Activated T-cell treated with anti-CD3 and anti-CD28 coated beads for 48 hours (primary cell): Measurements from ENCODE around the gene ENHO.
A peak's percentile ranks its signal among the peaks of the same experiment; 100 is the strongest.
"Not testable (repeated sequence)": the region's sequence is repeated elsewhere in the genome, so short reads cannot be mapped to it uniquely, and the experiment has no call there.

Experiments
- DNase-seq: peaks from one replicate; pipeline ENCODE4 v3.0.0-alpha.2; 2020; ENCODE audit warnings: low read depth

The ENHO gene

DNA sequence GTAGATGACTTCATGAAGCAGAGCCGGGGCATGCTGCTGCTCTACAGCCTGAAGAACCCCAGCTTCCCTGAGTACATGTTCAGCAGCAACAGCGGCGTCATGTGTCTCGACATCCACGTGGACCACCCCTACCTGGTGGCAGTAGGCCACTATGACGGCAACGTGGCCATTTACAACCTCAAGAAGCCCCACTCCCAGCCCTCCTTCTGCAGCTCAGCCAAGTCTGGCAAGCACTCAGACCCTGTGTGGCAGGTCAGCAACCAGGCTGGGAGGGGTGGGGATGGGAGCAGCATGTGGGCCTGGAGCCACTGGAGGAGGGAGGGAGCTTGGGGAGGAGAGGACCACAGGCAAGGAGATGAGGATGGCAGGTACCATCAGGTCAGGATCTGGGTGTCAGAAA, 16.2 kb downstream of the ENHO start:
- DNase-seq: no peak

DNA sequence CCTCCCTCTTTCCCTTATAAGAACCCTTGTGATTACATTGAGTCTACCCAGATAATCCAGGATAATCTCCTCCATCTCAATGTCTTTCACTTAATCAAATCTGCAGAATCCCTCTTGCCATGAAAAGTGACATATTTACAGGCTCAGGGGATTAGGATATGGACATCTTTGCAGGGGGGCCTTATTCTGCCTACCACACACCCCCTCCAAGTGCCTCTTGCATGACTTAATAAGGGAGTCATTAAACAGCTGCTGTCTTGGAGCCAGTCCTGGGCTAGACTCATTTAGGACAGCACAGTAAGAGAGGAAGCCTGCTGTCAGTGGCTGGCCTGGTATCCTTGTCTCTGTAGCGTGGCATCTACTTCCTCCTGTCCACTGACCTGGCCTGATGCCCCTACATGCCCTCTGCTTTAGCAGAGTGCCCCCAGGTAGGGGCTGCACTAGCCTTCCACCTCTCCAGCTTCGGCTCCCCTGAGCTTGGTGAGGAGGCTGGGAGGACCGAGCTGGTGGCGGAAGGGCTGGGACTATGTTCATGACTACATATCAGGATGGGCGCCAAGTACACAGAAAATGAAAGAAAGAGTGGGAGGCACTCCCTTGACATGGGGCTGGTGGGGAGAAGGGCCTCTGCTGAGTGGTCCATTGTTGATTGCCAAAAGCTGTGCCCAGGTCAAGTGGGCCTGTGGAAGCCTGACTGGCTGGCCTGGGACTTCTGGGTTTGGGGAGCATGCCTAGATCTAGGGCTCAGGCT, 17.2 kb downstream of the ENHO start:
- no peak for DNase-seq

DNA sequence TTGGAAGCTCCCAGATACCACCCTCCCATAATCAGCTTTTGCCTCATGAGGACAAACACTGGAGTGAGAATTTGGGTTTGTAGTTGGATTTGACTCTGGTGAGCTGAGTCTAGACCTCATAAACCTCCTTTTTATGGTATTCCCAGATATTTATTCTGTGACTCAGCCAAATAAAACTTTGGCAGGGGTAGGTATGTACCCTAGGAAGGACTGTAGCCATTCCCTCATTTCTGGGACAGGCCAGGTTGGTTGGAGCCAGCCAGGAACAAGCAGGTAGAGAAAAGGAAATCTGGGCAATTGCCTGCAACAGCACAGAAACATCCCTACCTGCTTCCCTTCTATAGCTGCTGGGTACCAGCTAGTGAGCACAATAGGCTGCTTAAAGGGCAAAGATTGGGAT, 19.4 kb downstream of the ENHO start:
- DNase-seq: no peak

DNA sequence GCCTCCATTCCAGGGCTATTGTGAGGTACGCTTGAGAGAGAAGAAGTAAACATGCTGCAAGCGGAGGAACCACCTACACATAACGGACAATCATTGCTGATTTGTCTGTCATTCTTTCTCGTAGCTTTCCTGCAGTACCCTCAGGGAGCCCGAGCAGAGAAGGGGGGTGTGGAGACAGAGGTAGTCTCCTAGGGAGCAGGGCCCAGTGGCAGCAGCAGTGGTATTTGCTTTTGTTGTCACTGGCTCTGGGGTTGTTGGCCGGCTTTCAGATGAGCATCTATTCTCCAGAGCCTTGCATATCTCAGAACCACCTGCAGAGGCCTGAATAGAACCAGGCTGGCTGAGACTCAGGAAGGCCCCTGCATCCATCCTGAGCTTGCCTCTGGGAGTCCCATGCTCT, 19.9 kb downstream of the ENHO start:
- no peak for DNase-seq

DNA sequence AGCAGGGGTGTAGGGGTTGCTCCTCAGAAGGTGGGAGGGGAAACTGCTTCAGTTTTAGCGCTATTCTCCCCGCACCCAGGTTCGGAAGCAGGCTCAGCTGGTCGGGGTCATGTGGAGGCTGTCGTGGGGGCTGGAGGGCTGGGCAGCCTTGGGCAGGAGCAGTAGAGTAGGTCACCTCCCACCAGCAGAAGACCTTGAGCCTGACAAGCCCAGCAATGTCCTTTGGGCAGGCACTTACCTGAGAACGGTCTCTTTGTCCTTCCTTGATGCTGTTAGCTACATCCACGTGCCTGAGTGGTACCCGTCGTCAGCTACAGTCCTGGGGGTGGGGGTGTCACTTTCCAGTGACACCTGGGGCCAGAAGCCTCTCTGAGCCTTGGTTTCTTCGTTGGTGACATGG, 20.3 kb downstream of the ENHO start:
- DNase-seq: no peak

DNA sequence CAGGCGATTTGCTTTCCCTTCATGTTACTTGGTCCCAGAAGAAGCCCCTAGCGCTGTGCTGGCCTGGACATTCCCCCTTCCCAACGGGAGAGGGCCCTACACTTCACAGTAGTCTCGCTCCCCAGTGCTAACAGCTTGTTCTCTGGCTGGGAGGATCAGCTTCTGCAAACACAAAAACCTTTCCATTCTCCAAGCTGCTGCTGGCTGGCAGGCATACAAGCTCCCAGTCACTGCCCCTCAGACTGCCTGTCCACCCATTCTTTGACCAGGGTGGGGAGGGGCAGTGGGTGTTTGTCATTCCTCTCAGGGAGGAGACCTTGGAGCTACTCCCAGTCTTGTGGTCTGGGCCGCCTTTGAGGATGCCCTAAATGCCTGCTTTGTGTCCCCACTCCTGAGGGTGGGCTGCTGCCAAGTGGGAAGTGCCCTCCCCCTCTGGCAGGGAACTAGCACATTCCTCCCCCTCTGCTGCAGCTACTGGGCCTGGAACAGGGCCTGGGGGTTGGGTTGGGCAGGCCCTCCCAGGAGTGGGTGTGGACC, 20.8 kb downstream of the ENHO start:
- no peak for DNase-seq

DNA sequence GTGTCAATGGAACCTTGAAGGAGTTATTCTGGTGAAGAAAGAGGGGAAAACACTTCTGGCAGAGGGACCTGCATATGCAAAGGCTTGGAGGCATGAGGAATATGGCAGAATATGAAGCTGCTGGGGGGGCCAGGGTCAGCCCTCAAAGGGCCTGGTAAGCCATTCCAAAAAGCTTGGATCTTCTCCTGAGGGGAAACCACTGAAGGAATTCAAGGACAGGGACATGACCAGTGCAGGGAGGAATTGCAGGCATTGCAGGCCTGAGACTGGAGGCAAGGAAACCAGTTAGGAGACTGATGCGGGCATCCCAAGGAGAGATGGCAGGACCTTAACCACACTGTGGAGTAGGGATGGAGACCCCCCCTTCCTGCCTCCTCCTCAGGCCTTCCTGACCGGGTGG, 21.4 kb downstream of the ENHO start:
- no peak for DNase-seq

DNA sequence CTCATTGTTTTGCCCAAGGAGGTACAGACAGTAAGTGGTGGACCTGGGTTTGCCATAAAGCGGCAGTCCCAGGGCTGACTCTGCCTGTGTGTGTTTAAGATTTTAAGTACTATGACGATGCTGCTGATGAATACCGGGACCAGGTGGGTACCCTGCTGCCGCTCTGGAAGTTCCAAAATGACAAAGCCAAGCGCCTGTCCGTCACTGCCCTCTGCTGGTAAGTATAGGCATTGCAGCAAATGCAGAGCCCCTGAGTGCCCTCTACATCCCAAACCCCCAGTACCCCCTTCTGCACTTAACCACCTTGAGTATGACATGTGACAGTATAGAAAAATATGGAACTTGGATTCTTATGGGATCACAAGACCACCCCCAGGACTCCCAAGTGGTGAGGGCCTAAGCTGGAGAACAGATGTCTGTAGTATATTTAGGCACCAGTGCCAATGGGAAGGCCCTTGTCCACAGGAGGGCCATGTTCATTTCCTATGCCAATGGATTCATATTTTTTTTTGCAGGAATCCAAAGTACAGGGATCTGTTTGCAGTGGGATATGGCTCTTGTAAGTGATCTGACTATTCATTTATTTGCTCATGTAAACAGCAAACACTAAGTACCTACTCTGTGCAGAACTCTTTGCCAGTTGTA, 22.0 kb downstream of the ENHO start:
- peak; percentile 76 for DNase-seq

DNA sequence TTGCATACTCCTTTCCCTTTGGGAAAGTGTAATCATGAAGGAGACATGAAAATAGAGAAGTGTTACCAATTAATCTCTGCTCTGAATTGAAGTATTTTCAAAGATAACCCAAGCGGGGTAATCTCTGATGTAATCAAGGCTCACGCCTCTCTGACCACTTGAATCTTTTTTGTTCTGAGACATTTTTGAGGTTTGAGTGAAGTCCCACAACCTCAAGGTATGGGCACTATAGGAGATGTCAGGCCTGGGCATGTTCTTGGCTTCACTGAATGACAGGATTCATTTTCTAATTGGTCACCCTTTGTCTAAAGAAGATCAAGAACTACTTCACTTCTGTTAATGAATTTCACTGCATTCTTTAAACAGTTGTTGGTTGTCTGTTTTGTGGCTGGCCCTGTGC, 23.7 kb downstream of the ENHO start:
- DNase-seq: no peak

DNA sequence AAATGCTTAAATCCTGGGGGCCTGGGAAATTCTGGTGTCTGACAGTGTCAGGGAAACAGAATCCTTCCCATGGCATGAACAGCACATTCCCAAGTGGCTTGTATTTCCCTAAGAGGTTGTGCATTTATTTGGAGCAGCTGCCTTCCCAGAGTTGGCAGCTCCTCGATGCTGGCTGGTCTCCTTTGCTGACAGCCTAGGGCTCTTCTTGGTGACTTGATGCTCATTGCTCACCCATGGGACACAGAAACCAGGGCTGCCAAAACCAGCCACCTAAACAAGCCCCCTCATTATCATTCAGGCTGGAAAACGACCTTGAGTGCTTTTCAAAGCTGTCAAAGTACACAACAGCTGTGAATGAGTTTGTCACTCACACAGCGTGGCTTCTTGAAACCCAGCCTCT, 24.2 kb downstream of the ENHO start:
- no peak for DNase-seq

DNA sequence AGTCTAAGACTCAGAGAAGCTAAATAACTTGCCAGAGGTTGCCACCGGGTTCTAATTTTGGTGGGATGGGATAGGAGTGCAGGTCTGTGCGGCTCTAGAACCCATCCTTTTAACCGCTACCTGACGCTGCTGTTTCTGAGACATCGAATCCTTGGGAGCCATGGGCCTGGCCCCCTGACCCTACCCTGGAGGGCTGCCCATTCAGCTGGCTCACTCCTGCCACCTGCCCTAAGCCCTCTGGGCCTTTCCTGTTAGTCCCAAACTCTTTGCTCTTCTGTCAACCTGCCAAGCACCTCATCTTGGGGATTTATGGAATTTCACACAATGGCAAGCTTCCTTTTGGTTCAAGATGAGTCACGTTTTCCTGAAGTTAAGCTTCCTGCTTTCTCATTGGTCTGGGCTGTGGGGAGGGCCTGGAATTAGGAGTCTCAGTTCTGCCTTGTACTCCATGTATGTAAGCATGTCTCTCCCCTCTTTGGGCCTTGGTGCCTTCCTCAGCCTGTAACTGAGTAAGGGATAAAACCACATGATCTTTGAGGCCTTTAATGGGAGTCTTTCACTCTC, 26.6 kb downstream of the ENHO start:
- no peak for DNase-seq

DNA sequence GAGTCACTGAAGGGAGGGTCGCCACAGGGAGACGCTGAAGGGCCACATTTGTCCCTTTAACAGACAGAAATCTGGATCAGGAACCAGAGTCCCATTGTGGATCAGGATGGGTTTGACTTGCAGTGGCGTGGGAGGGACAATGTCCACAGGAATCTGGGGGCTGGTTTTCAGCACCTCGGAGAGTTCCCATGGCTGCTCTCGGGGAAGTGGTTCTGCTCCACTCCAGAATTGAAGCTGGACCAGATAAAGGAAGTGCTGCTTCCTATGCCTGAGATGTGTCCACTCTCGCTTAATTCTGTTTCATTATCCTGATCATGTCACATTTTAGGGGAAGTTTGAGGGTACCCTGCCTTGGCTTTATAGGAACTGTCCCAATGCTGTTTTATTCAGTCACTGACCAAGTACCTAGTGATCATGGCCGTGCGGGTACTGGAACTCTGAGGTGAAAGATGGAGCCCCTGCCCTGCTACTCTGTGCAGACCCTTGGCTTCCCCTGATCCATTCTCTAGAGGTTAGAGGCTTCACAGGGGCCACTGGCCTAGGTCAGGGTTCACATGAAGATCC, 28.7 kb downstream of the ENHO start:
- DNase-seq: no peak

DNA sequence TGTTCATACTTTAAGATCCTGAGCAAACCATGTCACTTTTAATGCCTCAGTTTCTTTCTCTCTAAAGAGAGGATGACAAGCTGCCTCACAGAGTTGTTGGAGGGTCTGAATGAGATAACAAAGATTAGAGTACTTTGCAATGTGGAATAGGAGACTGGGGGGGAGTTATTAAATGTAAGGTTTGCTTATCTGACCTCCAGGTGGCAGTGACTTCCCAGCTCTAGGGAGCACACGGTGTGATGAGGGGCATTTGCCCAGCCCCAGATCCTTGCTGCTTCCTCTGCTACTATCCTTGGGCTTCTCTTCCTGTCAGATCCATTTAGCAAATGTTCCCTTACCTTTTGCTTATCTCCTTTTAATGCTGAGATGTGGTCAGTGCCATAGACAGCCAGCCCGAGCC, 30.7 kb downstream of the ENHO start:
- DNase-seq: no peak

DNA sequence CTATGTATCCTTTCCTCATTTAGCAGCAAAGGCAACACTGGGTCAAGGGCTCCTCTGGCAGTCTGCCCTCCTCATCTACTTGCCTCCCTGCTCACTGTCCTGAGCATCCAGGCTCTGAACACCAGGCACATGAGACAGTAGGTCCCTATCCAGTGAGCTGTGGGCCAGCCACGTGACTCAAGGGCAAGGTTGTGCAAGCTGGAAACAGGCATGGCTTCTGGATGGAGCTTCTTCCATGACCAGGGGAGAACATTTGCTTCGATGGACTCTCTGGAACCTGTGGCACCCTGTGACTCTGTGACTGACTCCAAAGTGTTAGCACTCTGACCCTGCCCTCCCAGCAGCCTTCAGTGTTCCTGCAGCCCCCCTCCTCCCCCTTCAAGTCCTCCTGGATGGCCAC, 31.2 kb downstream of the ENHO start:
- no peak for DNase-seq

DNA sequence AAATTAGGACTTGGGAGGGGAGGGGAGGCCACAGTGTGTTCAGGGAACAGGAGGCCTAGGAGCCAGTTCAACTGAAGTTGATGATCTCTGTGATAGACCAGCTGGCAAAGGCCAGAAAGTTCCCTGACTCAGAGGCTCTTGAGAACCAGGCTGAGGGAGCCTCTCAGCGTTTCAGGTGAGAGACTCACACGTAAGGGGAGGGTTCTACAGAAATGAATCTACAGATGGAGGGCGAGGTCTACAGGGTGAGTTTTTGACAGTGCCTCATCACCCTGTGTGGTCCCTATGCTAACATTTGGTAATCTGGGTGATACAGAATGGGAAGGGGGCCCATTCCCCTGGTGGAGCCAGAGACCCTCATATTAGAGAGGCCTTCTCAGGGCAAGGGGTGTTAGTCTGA, 32.0 kb downstream of the ENHO start:
- DNase-seq: no peak

DNA sequence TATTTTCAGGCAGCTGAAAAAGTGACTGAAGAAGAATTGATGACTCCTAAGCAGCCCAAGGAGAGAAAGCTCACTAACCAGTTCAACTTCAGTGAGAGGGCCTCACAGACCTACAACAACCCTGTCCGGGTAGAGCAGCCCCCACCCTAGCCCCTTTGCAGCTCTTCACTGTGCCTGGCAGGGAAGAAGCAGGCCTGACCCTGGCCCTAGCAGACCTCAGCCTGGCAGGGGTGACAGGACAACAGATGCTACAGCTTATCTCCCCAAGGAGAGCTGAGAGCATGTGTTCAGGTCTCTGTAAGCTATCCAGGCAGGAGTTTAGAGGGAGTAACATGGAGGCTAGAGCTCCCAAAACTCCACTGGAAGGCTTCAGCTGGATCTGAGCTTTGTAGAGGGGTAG, 32.4 kb downstream of the ENHO start:
- no peak for DNase-seq

DNA sequence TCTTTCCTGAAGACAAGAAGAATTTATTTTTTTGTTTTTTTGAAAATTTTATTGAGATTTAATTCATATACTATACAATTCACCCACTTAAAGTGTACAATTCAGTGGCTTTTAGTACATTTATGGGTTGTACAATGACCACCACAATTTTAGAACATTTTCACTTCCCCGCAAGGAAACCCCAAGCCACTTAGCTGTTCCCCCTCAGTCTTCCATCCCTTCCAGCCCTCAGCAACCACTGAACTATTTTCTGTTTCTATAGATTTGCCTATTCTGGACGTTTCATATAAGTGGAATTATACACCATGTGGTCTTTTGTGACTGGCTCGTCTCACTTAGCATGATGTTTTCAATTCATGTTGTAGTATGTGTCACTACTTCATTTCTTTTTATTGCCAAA, 36.2 kb downstream of the ENHO start:
- DNase-seq: no peak

DNA sequence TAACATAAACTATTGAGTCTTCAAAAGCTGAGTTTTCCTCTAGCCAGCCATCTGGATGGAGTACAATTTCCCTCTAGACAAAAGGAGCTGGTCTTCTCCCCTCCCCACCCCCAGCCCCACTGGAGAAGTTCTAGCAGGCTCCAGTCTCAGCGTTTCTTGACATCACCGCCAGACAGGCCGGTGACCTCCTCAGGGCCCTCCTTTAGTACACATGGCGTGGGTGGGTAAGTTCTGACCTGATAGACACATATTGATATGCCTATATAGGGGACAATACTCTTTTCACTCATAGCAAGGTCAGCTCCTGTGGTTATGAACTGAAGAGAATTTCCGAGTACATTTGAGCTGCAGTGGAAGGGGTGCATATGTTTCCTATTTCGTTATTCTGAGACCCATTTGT, 37.0 kb downstream of the ENHO start:
- DNase-seq: no peak

DNA sequence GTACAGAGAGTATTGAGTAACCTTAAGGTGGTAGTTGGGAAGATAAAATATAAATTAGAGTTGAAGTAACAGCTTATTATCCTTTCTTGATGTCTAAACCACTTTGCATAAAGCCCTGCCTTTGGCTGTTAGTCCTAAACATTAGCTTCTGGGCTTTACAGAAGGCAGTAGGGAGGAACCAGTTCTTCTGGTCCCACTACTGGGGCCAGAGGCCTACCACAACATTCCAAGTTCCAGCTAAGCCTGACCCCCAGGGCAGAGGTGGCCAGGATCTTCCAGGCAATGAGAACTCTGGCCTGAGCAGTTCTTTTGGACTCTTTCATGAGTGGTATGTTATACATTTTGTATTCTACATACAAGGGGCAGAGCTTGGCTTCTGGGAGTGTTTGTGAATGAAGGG, 38.1 kb downstream of the ENHO start:
- DNase-seq: no peak

DNA sequence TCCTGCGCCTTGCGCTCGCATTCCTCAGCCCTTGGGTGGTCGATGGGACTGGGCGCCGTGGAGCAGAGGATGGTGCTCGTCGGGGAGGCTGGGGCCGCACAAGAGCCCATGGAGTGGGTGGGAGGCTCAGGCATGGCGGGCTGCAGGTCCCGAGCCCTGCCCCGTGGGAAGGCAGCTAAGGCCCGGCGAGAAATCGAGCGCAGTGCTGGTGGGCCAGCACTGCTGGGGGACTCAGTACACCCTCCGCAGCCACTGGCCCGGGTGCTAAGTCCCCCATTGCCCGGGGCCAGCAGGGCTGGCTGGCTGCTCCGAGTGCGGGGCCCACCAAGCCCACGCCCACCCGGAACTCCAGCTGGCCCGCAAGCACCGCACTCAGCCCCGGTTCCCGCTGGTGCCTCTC, 40.0 kb downstream of the ENHO start:
- not testable (repeated sequence) for DNase-seq

DNA sequence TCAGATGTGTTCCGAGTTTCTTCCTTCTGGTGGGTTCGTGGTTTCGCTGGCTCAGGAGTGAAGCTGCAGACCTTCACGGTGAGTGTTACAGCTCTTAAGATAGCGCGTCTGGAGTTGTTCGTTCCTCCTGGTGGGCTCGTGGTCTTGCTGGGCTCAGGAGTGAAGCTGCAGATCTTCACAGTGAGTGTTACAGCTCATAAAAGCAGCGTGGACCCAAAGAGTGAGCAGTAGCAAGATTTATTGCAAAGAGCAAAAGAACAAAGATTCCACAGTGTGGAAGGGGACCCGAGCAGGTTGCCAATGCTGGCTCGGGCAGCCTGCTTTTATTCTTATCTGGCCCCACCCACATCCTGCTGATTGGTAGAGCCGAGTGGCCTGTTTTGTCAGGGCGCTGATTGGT, 41.2 kb downstream of the ENHO start:
- DNase-seq: not testable (repeated sequence)

DNA sequence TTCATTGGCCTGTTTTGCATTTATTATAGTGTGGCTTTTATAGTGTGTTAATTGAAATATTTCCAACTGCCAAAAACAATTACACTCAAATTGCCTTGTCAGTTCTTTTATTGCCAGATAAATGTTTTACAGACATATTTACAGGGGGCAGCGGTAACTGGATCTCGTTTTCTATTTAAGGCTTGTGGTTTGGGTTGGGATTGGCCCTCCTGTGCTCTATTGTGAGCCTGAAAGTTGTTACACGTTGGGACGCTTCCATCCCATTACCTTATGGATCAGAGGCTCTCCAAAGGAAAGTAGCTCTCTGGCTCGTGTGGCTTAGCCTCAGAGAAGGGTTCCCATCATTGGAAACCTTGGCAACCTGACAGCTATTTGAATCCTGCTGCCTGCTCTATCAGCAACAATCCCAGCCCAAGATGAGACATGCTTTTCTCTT, 43.3 kb downstream of the ENHO start:
- DNase-seq: no peak

DNA sequence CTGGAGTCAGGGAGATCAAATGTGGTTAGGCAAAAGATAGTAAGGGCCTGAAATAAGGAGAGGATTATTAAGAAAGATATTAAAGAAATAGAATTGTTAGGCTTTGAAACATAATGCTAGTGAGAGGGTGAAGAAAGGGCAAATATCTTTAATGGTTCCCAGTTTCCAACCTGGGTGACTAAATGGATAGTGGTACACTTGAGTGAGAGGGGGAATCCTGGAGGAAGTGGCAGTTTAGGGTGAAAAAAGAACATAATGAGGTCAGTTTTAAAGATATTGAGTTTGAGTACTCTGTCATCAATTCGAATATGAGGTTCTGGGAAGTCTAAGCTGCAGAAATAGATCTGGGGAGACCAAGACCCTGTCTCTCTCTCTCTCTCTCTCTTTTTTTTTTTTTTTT, 45.2 kb downstream of the ENHO start:
- DNase-seq: no peak
